NCI-H1092 (cell line): ENCODE results near the gene INTS13.
"Not testable (repeated sequence)": the region's sequence is repeated elsewhere in the genome, so short reads cannot be mapped to it uniquely, and the experiment has no call there.

Source experiments
- DNase-seq: peaks from one replicate; lab custom pipeline; 2025; lab: John Stamatoyannopoulos, UW

INTS13 gene

GRCh38 chr12:26937863-26938700 is at the start of gene INTS13, which contains the start of gene FGFR1OP2:
Gene INTS13 (minus strand): TSS chr12:26937981. CDS start chr12:26936803, 1,178 bp downstream.
Gene FGFR1OP2 (plus strand): TSS chr12:26938470. CDS start chr12:26954159, 15,689 bp downstream.
- peak; percentile 99 for DNase-seq

GRCh38 chr12:26982866-26983265 is 45.1 kb upstream of the INTS13 start:
- DNase-seq: no peak

DNA sequence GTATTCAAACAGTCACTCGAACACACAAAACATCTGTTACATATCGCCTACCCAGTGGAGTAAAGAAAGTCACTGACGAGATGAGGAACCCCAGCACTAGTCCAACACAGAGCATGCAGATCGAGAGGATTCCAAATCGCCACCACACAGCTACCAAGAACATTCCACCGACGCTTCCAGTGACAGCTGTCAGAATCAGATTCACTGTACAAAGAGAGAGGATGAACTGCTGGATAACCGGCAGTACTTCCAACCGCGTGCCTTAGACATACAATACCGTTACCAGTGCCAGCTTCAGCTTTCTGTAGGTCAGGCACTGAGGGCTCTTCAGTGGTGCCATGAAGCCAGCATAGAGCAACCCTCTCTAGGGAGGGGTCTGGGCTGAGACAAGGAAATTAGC is 42.0 kb upstream of the INTS13 start:
- no peak for DNase-seq

DNA sequence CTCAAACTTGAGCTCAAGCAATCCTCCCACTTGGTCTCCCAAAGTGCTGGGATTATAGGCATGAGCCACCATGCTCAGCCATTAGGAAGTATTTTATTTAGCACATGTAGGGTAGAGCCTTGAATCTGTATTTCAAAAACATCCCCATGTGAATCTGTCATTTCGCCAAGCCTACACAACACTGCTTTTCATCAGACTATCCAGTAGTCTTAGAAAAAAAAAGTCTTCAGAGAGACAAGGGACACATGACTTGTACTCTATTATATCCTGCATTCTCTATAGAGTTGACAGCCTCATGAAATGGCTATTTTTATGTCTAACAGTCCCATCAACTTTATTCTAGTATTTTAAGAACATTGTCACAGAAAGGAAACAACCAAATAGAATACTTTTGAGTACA is 41.0 kb upstream of the INTS13 start:
- no peak for DNase-seq

DNA sequence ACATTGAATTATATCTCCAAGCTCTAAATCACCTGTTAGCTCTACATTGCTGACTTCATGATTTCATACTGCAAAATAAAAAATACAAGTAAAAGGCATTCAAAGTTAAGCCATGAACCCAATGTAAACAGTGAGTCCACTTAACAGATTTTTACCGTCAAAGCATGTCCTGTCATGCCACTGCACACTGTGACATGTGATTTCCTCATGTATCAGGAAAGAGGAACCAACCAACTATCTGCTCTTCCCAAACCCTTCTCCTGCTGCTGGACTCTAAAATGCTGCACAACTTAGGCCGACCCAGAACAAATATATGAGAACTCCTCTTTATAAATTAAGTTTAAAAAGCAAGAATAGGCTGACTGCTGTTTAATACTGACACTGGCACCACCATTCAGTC is 38.9 kb upstream of the INTS13 start:
- DNase-seq: no peak

DNA sequence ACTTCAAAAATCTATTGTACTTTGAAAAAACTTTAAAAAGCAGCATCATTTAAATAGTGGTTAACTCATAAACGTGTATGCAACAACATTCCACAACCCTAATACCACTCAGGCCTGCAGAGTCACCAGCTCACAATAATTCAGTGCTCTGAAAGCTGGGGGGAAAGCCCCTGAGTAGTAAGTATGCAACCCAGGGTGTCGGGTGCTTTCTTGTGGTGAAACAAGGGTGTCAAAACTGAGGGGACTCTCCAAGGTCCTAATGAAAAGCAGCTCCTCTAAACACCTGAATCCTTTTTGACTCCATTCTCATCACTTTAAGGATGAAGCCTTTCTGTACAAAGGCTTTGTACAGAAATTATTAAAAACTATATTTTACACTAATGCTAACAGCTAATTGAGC is 34.2 kb upstream of the INTS13 start:
- no peak for DNase-seq

DNA sequence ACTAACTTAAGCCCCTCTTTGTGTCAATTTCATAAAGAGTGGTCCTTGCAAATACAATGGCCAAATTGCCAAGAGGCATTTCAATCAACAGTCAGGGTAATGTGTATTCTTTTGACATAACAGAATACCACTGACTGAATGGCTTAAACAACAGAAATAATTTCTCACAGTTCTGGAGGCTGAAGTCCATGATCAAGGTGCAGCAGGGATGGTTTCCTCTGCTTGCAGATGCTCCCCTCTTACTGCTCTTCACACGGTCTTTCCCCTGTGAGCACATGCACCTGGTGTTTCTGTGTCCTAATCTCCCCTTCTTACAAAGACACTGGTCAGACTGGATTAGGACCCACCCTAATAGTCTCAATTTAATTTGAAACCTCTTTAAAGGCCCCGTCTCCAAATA is 32.4 kb upstream of the INTS13 start:
- no peak for DNase-seq

- DNase-seq: no peak
Observed at GRCh38 chr12:26966842-26967241, 29.1 kb upstream of the INTS13 start.

DNA sequence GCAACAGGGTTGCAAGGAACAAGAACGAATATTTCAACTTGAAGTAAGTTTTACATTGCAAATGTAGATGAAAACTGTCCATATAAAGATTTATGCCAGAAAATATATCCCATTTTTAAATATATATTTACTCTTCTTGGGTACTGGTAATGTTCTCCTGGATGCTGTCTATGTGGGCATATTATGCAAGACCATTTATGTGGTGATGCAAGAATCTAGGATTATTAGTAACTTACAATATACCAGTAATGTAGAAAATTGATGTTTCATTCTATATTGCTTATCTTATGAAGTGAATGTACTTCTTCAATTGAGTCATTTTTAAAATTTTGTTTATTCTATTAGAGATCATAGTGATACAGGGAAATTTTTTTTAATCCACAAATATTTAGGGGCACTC is 25.6 kb upstream of the INTS13 start:
- no peak for DNase-seq

DNA sequence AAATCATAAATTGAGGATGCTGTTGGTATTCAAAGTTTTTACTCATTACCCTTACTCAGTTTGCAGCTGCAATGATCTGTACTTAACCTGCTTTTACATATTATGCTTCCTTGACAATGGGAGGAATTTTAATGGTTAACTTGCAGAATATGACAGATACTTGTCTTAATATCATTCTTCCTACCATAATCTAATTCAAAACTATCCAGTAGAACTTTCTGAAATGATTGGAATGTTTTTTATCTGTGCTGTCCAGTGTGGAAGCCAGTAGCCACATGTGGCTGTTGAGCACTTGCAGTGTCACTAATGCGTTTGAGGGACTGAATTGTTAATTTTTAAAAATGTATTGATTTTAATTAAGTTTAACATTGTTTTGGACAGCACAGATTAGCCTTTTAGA is 24.0 kb upstream of the INTS13 start:
- no peak for DNase-seq

DNA sequence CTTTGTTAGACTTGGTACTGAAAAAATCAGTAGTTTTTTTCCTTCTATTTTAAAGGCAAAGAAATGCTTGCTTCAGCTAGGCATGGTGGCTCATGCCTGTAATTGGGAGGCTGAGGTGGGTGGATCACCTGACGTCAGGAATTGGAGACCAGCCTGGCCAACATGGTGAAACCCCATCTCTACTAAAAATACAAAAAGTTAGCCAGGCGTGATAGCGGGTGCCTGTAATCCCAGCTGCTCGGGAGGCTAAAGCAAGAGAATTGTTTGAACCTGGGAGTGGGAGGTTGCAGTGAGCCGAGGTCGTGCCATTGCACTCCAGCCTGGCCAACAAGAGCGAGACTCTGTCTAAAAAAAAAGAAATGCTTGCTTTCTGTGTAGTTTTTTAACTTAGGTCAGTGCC is 23.6 kb upstream of the INTS13 start:
- not testable (repeated sequence) for DNase-seq

DNA sequence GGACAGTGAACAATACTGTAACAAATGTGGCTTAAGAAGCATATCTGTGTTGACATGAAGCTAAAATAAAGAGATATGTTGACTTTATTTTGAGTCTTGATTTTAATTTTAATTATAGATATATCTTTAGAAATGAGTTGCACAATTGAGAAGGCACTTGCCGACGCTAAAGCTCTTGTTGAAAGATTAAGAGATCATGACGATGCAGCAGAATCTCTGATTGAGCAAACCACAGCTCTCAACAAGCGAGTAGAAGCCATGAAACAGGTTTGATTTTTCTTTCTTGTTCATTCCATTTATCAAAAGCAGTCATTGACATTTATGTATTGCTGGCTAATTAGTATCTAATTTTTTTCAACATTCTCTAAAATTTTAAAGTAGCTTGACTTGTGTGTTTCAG is 16.2 kb upstream of the INTS13 start:
- DNase-seq: no peak

DNA sequence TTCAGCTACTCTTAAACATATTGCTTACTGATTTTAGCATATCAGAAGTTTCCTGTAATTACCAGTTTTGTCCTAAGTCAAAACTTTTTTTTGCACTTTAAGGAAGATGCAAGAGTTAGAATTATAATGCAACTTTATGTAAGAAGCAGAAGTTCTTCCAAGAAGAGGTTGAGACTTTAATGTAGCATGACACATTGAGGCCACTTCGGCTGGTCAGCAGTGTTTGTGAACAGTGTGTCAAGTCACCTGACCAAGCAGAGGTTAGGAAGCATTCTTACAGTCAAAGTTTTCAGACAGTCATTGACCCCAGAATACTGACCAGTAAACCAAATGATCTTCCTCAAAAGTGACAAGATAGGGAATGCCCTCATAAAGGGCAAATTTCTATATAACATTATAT is 15.7 kb upstream of the INTS13 start:
- DNase-seq: no peak

GRCh38 chr12:26948309-26948708 is 10.5 kb upstream of the INTS13 start:
- no peak for DNase-seq

- DNase-seq: no peak
Observed at GRCh38 chr12:26941215-26941594, 3.4 kb upstream of the INTS13 start.

DNA sequence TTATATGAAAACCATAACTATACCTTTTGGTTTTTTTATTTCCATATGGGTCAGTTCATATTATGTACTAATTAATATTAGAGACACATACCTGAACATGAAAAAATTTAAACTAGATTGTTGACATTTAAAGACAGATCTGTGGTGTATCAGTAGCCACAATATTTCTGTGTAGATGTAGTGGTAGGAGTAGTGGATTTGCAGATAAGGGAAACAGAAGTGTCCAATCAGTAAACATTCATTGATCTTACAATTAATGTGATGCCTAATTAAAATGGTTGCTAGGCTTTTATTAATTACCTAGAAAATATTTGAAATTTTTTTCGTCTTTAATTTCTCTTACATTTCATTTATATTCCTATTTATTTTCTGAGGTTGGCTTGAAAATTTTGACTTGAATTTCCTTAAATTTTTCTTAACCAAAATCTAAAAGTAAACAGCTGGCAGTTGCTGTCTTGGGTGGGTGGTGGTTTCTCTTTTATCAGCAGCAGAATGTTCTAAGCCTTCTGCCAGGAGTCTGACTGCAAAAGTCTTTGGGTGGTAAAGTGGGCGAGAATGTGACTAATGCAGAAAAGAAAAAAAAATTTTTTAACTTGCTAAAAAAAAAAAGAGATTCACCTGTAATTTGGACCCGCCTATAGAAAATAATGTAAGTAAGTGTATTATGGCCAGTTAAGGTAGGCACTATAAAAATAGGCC is 2.9 kb upstream of the INTS13 start:
- no peak for DNase-seq

DNA sequence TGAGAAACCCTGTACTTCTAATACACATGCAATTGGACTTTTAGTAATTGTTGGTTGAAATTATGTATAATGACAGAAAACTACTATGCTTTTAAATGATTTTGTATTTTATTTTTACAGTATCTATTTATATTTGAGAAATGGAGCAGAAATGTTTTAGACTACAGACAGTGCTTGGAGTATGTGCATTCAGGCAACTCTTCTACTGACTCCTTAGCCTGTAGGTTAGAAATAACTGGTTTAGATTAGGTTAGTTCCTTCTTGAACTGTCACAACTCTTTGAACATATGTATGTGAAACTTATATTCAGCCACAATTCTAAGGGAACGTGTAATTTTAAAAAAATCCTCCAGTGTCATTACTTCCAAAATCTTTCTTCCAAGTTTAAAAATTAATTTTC is 2.2 kb upstream of the INTS13 start:
- DNase-seq: no peak

DNA sequence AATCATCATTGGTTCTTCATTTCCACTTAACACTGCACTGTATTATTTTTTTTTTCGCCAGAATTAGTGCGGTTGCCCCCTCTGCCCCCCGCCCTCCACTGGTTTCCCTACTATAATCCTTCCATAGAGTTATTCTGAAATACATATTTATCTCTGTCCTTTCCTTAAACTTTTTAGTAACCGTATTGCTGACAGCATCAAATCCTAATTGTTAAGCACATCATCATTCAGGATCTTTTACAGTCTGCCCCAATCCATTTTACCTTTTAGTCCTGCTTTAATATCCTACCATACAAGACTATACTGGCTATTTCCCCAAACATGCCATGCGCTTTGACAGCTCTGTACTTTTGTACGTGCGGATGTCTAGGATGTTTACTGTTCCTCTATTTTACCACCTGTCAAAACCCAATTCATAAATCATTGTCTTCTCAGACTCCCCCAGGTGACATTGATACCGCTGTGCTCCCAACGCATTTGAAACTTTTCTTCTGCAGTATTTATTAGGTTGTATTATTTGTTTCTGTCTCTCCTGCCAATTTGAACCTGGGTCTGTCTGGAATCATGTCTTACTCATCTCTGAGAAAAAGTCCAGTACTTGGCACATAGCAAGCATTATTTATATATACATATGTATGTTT is 1.5 kb upstream of the INTS13 start:
- DNase-seq: no peak

DNA sequence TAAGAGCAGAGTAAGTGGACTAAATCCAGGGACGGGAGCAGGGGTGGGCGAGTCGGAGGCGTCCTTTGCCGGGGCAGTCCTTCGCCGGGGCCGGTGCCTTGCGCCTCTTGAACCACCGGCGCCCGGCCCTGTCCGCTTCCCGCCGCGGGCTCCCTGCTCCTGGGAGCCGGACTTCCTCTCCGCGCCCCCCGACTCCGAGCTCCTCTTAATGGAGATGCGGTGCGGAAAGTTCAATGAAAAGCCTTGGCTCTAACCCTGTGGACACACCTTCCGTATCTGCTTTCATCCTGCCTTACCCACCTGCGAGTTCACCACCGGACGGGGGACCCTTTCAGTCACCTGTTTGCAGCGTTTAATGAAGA is 901 bp upstream of the INTS13 start:
- DNase-seq: peak; percentile 48

DNA sequence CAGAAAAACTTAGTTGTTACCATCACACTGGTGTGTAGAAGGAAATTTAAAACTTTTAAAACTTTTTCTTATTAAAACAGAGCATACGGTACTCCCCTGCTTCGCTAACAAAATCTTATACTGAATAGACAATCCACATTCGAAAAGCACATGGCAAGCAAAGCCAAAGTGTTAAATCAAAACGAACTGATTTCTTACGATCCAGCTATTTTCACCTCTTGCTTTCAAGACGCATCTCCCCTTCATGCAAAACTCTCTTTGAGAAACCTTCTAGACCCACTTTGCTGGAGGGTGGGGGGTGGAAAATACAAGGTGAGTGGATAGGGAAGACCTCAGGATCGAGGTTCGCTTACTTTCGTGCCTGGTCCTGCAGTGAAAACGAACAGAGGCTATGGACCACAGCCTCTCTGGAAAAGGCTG is 328 bp downstream of the INTS13 start:
- DNase-seq: no peak

DNA sequence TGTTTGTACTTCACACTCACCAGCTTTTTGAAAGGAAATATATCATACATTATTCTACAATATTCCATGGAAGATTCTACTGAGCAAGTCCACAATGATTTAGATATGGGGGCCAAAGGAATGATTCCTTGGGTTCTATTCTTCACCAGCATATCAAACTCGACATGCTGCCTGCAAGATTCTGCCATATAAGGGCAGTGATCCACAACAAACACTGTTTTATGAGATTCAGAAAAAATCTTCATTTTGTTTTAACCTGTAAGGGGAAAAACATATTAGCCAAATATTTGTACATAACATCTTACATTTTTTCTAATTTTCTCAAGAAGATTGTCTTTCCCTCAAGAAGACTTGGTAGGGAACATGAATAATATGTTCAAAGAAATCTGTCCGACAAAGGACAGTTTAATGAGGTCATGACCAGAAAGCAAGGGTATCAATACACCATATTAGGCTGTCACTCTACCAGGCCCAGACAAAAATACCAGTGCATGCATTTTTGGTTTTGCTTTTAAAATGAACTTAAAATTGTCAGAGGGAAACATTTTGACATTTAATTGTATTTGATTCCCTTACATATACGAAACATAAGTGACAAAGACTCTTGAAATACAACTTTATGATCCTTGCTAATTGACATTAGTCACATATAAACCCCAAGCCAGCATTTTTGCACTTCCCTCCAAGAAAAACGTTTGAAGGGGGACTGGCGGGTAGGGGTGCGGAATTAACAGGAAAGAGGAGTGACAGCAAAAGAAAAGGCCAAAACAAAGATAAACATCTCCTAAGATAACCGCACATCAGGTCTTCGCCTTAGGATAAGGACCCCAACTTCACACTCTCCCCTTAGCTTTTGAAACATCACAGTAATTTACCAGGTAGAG is 980 bp downstream of the INTS13 start:
- DNase-seq: no peak
